ENCODE results near the gene ZNF763. TPM values are rescaled to one million over a fixed set of nuclear protein-coding genes. Genes with fewer than 3 reads are reported as not detected.
"Not testable (repeated sequence)": the region's sequence is repeated elsewhere in the genome, so short reads cannot be mapped to it uniquely, and the experiment has no call there.

Gene ZNF763
- 1 to 10 TPM; 1.9 to 8.0 (median 3.6) TPM for total RNA-seq

GRCh38 chr19:11964858-11965645 lies at the start of gene ZNF763:
ZNF763 (plus strand) TSS chr19:11965040; CDS start chr19:11965209, 169 bp downstream.
- ATAC-seq (ENCODE audit: low FRiP score) (peak; percentile 97), DNase-seq (ENCODE audit: low spot score) (peak; percentile 97)
- TF ChIP-seq CTCF (IDR thresholded peaks at IDR 0.05), result no peak

GRCh38 chr19:11921852-11922495 lies 42.9 kb upstream of the ZNF763 start:
- DNase-seq (ENCODE audit: low spot score) (no peak), ATAC-seq (ENCODE audit: low FRiP score) (no peak)
- TF ChIP-seq CTCF (IDR thresholded peaks at IDR 0.05), result no peak

GRCh38 chr19:11924886-11925650 lies 39.8 kb upstream of the ZNF763 start, which contains the start of gene ZNF700:
ZNF700 (plus strand) TSS chr19:11925107; CDS start chr19:11925211, 104 bp downstream.
- ATAC-seq (ENCODE audit: low FRiP score) (peak; percentile 98), DNase-seq (ENCODE audit: low spot score) (peak; percentile 98)
- no peak for TF ChIP-seq CTCF (IDR thresholded peaks at IDR 0.05)

GRCh38 chr19:11925651-11926187 lies 39.1 kb upstream of the ZNF763 start:
- not testable (repeated sequence) for ATAC-seq (ENCODE audit: low FRiP score); DNase-seq (ENCODE audit: low spot score)

GRCh38 chr19:11927227-11927626 lies 37.6 kb upstream of the ZNF763 start:
- no peak for DNase-seq (ENCODE audit: low spot score)
- no peak for TF ChIP-seq CTCF (IDR thresholded peaks at IDR 0.05)
- no peak for ATAC-seq (ENCODE audit: low FRiP score)

- DNase-seq (ENCODE audit: low spot score), result no peak
- no peak for TF ChIP-seq CTCF (IDR thresholded peaks at IDR 0.05)
- no peak for ATAC-seq (ENCODE audit: low FRiP score)
Measured at GRCh38 chr19:11931051-11931450, 33.8 kb upstream of the ZNF763 start.

GRCh38 chr19:11931513-11931912 lies 33.3 kb upstream of the ZNF763 start:
- no peak for ATAC-seq (ENCODE audit: low FRiP score)

GRCh38 chr19:11935829-11936228 lies 29.0 kb upstream of the ZNF763 start:
- DNase-seq (ENCODE audit: low spot score); ATAC-seq (ENCODE audit: low FRiP score): not testable (repeated sequence)

More at GRCh38 chr19:11931513-11931912, 33.3 kb upstream of the ZNF763 start:
- TF ChIP-seq CTCF (IDR thresholded peaks at IDR 0.05), result no peak
- DNase-seq (ENCODE audit: low spot score), result no peak

- ATAC-seq (ENCODE audit: low FRiP score); DNase-seq (ENCODE audit: low spot score): not testable (repeated sequence)
Measured at GRCh38 chr19:11938383-11938782, 26.5 kb upstream of the ZNF763 start.

GRCh38 chr19:11941361-11941887 lies 23.4 kb upstream of the ZNF763 start:
- ATAC-seq (ENCODE audit: low FRiP score); DNase-seq (ENCODE audit: low spot score): not testable (repeated sequence)

Data from omental fat pad (tissue), 4 donors.